HCT116 (cell line): Measurements from ENCODE around the gene HCAR3. TPM values are rescaled to one million over a fixed set of nuclear protein-coding genes. Genes with fewer than 3 reads are reported as not detected.
"Not testable (repeated sequence)": the region's sequence is repeated elsewhere in the genome, so short reads cannot be mapped to it uniquely, and the experiment has no call there.

Source experiments
- ATAC-seq: fragments of 200-7000 bp; cut with Tn5 transposase; 2 replicates; pipeline ENCODE4 v1.9.1; 2020; ENCODE audit warnings: mild to moderate bottlenecking, moderate library complexity
- BruUV-seq: library from RNA; stranded (reverse); fragments of 400-500 nt; replicated peaks from 2 replicates; lab custom pipeline; 2021; lab: Mats Ljungman, UMichigan
- CTCF ChIA-PET: fragments of 300-600 bp; sonication (Branson Sonifier 250); formaldehyde crosslinking; loops from one replicate; lab custom pipeline; 2021; ENCODE audit warnings: antibody characterized with exemption; lab: Charles Lee
- POLR2A ChIA-PET: fragments of 300-600, 350-600 bp; sonication (Branson Sonifier 250); formaldehyde crosslinking; loops from one replicate; lab custom pipeline; 2021; ENCODE audit warnings: antibody characterized with exemption; lab: Charles Lee
- RAD21 ChIA-PET, 2 experiments: fragments of 300-600 bp; sonication (Branson Sonifier 250); formaldehyde crosslinking; loops; one replicate each; lab custom pipeline; 2023; ENCODE audit warnings: low total read pairs in 2 of 2; ENCODE audit not compliant: uncharacterized antibody in 2 of 2, unreplicated experiment in 2 of 2, low non-redundant PET in 1 of 2; lab: Charles Lee
- DNase-seq: peaks from one replicate; pipeline ENCODE4 v3.0.0-alpha.2; 2010; ENCODE audit warnings: low read depth, low spot score
- H2AFZ ChIP-seq: fragments of 200-600 bp; shearing (Covaris generic), sonication (generic); 2 replicates; pipeline ENCODE4 v1.6.1; 2017; ENCODE audit warnings: low read depth, mixed run types, mixed read lengths, antibody characterized with exemption, low read length; ENCODE audit not compliant: poor library complexity, severe bottlenecking
- H3K27ac ChIP-seq: 2 replicates; pipeline ENCODE4 v1.5.1; 2012; ENCODE audit warnings: low read depth, low read length
- H3K27me3 ChIP-seq: fragments of 200-600 bp; sonication (generic); 2 replicates; pipeline ENCODE4 v1.6.1; 2016; ENCODE audit warnings: mixed run types, low read length, mixed read lengths; ENCODE audit not compliant: insufficient read depth
- H3K36me3 ChIP-seq, 2 experiments: fragments of 200-500 bp in 1 of 2; fragments of 200-600 bp in 1 of 2; sonication (Bioruptor generic) in 1 of 2; sonication (generic) in 1 of 2; 2 replicates each; pipeline versions ENCODE4 v1.5.1 to v1.6.1; 2014 to 2016; ENCODE audit warnings: low read length in 2 of 2, inconsistent platforms in 1 of 2, mixed read lengths in 1 of 2, mixed run types in 1 of 2; ENCODE audit not compliant: insufficient read depth in 2 of 2, control insufficient read depth in 1 of 2
- H3K4me1 ChIP-seq, 2 experiments: fragments of 200-600 bp in 1 of 2; sonication (generic) in 1 of 2; 2 replicates each; pipeline versions ENCODE4 v1.5.1 to v1.6.1; 2012 to 2017; ENCODE audit warnings: low read length in 2 of 2, inconsistent platforms in 1 of 2, mild to moderate bottlenecking in 1 of 2, mixed read lengths in 1 of 2, mixed run types in 1 of 2, moderate library complexity in 1 of 2; ENCODE audit not compliant: insufficient read depth in 2 of 2, control insufficient read depth in 1 of 2
- H3K4me2 ChIP-seq: fragments of 200-600 bp; sonication (generic); 2 replicates; pipeline ENCODE4 v1.6.1; 2017; ENCODE audit warnings: mixed run types, low read length, mixed read lengths
- H3K4me3 ChIP-seq, 2 experiments: fragments of 200-600 bp in 1 of 2; sonication (generic) in 1 of 2; replicated peaks in 1 of 2; 2 replicates each; pipeline ENCODE4 v1.5.1; 2011 to 2016; ENCODE audit warnings: low read length in 2 of 2, control low read depth in 1 of 2, low read depth in 1 of 2, mild to moderate bottlenecking in 1 of 2, mixed read lengths in 1 of 2, mixed run types in 1 of 2
- H3K79me2 ChIP-seq: fragments of 200-600 bp; sonication (generic); 2 replicates; pipeline ENCODE4 v1.6.1; 2017; ENCODE audit warnings: mild to moderate bottlenecking, mixed run types, low read length, moderate library complexity, mixed read lengths; ENCODE audit not compliant: insufficient read depth
- H3K9ac ChIP-seq: fragments of 200-600 bp; sonication (generic); 2 replicates; pipeline ENCODE4 v1.6.1; 2016; ENCODE audit warnings: low read length, mixed read lengths
- H3K9me2 ChIP-seq: fragments of 200-600 bp; sonication (generic), shearing (Covaris generic); 2 replicates; pipeline ENCODE4 v1.6.1; 2017; ENCODE audit warnings: mixed run types, mild to moderate bottlenecking, moderate library complexity; ENCODE audit not compliant: insufficient read depth
- H3K9me3 ChIP-seq, 2 experiments: fragments of 200-500 bp in 1 of 2; fragments of 200-600 bp in 1 of 2; sonication (Bioruptor generic) in 1 of 2; sonication (generic) in 1 of 2; 2 replicates each; pipeline ENCODE4 v1.6.1; 2014 to 2017; ENCODE audit warnings: low read length in 2 of 2, mixed read lengths in 2 of 2, inconsistent platforms in 1 of 2, low read depth in 1 of 2, mild to moderate bottlenecking in 1 of 2, mixed run types in 1 of 2, moderate library complexity in 1 of 2; ENCODE audit not compliant: control insufficient read depth in 1 of 2, insufficient read depth in 1 of 2
- H4K20me1 ChIP-seq: fragments of 200-600 bp; sonication (generic), shearing (Covaris generic); 2 replicates; pipeline ENCODE4 v1.6.1; 2017; ENCODE audit warnings: mixed run types, mild to moderate bottlenecking, moderate library complexity; ENCODE audit not compliant: insufficient read depth
- CBX3 ChIP-seq: IDR thresholded peaks from 2 replicates; pipeline ENCODE4 v1.6.1; 2012; ENCODE audit warnings: low read depth
- CTCF ChIP-seq, 3 experiments: fragments of 200-600 bp in 1 of 3; sonication (generic) in 1 of 3; IDR thresholded peaks in 2 of 3; conservative IDR thresholded peaks in 1 of 3; 2 replicates each; pipeline ENCODE4 v1.5.1; 2012 to 2017; ENCODE audit warnings: low read depth in 2 of 3, low read length in 2 of 3, antibody characterized with exemption in 1 of 3, borderline replicate concordance in 1 of 3, control low read depth in 1 of 3, mild to moderate bottlenecking in 1 of 3, mixed read lengths in 1 of 3, mixed run types in 1 of 3, moderate library complexity in 1 of 3; ENCODE audit not compliant: insufficient read depth in 1 of 3
- MAX ChIP-seq: IDR thresholded peaks from 2 replicates; pipeline ENCODE4 v1.6.1; 2012
- POLR2AphosphoS5 ChIP-seq: IDR thresholded peaks from 2 replicates; pipeline ENCODE4 v1.6.1; 2011; ENCODE audit warnings: mild to moderate bottlenecking, low read depth, low read length, moderate library complexity
- REST ChIP-seq: IDR thresholded peaks from 2 replicates; pipeline ENCODE4 v1.6.1; 2012; ENCODE audit warnings: low read depth
- SIN3A ChIP-seq: IDR thresholded peaks from 2 replicates; pipeline ENCODE4 v1.6.1; 2012; ENCODE audit warnings: low read depth
- SP1 ChIP-seq: IDR thresholded peaks from 2 replicates; pipeline ENCODE4 v1.6.1; 2012; ENCODE audit warnings: low read depth
- SRF ChIP-seq: IDR thresholded peaks from 2 replicates; pipeline ENCODE4 v1.6.1; 2012; ENCODE audit warnings: low read depth
- ZFX ChIP-seq: fragments of 450-650 bp; IDR thresholded peaks from 2 replicates; pipeline ENCODE4 v1.6.1; 2017
- intact Hi-C: fragments of 100-400 bp; cut with micrococcal nuclease; formaldehyde crosslinking; loops from 2 replicates; pipeline ENCODE4 v1.10.0; 2022
- total RNA-seq: library from RNA; stranded (reverse); gene quantifications from one replicate; pipeline ENCODE4 v1.2.1, GENCODE V29; 2021; ENCODE audit not compliant: unreplicated experiment

Gene HCAR3
- total RNA-seq, 1 experiment from 2014 or later = not detected

GRCh38 chr12:122676015-122676414 is 40.6 kb downstream of the HCAR3 start:
- H3K4me1 ChIP-seq = peaks cover 17 to 25% of the 10 kb centered on the region in 2 experiments
- H3K9ac ChIP-seq, H2AFZ ChIP-seq, H4K20me1 ChIP-seq, H3K9me3 ChIP-seq, H3K27ac ChIP-seq, H3K9me2 ChIP-seq, CTCF ChIA-PET, H3K79me2 ChIP-seq, DNase-seq, H3K36me3 ChIP-seq, intact Hi-C loops, ATAC-seq, H3K4me2 ChIP-seq, RAD21 ChIA-PET, H3K27me3 ChIP-seq, H3K4me3 ChIP-seq, POLR2A ChIA-PET, BruUV-seq: not testable (repeated sequence)

GRCh38 chr12:122672515-122672914 is 44.1 kb downstream of the HCAR3 start:
- DNase-seq (no peak), ATAC-seq (no peak)
- H3K4me1 ChIP-seq = no peaks in the 10 kb centered on the region
- no peaks in the 10 kb centered on the region for H3K9me2 ChIP-seq
- H3K27ac ChIP-seq = no peak overlapping the region
- H3K27me3 ChIP-seq = no peaks in the 10 kb centered on the region
- ChIA-PET POLR2A (no interaction called here), CTCF (no interaction called here), RAD21 (no interaction called here)
- H3K4me2 ChIP-seq = no peak overlapping the region
- BruUV-seq = no TSS peak
- H3K9me3 ChIP-seq = no peaks in the 10 kb centered on the region
- no peak overlapping the region for H2AFZ ChIP-seq
- H3K4me3 ChIP-seq = no peak overlapping the region
- no peaks in the 10 kb centered on the region for H3K79me2 ChIP-seq
- no peak overlapping the region for H3K9ac ChIP-seq
- H4K20me1 ChIP-seq = no peaks in the 10 kb centered on the region
- intact Hi-C loops = no loop called here
- no peak for TF ChIP-seq CBX3
- TF ChIP-seq SP1 = no peak
- TF ChIP-seq REST = no peak
- TF ChIP-seq ZFX = no peak
- TF ChIP-seq CTCF (IDR thresholded peaks at IDR 0.05 in 2 of 3, conservative IDR thresholded peaks at IDR 0.05 in 1 of 3; ENCODE audit: borderline replicate concordance in 1 of 3, insufficient read depth in 1 of 3, low read depth in 2 of 3, low read length in 2 of 3) = no peak
- no peak for TF ChIP-seq POLR2AphosphoS5
- TF ChIP-seq SRF = no peak
- no peak for TF ChIP-seq SIN3A
- TF ChIP-seq MAX = no peak
- no peaks in the 10 kb centered on the region for H3K36me3 ChIP-seq
